Colon (tissue), 2 donors: Measurements from ENCODE around the gene FANCM.

Source experiments
- FAIRE-seq: peaks from 2 replicates; lab custom pipeline; 2012; peaks lifted over from hg19 to GRCh38; lab: Jason Lieb, UNC
- donor health status: control.
- donor health status: control.

Gene FANCM

DNA sequence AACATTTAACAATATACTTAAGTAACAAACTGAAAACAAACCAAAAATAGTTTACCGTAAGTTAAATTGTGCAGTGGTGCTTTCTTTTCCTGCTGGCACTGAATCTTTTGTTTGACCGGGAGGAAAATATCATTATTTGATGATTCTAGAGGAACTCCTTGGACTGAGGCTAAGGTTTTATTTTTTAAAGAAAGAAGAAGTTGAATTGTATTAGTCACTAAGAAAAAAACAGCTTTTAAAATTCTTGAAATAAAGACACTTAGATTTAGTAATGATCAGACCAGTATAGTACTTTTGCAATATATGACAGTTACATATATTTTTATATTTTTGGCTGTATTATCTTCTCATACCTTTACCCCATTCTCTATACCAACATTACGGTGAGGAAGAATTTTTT is 107.0 kb downstream of the FANCM start:
- no peak for FAIRE-seq

DNA sequence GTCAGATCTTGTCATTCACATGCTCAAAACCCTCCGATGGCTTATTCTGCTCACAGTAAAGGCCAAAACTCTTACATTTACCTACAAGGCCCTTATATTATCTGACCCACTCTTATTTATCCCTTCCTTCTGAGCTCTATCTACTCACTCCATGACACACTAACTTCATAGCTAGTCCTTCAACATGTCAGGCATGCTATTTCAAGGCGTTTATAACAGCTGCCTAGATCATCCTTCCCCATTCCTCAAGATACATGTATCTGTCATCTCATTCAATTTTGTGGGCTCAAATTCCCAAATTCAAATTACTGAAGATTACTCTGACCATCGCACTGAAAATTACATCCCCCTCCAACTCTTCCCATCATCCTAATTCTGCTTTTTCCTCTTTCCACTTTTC is 110.4 kb downstream of the FANCM start:
- no peak for FAIRE-seq

DNA sequence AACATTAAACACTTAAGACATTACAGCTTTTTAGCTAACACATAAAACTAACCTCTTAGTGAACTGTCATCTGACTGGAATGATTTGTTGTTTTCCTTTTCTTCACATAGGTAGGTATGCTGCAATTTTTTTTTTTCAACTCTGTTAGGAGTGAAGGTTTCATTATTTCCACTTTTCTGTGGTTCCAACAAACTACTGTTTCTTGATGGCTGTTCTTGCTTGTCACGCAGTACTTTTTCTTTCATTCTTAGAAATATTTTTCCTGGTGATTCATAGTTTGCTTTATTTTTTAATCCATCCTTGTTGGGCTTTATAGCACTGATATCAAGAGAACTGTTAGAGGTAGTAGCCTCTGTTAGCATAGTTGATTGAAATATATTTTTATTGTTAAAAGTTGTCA is 111.0 kb downstream of the FANCM start:
- FAIRE-seq: no peak

DNA sequence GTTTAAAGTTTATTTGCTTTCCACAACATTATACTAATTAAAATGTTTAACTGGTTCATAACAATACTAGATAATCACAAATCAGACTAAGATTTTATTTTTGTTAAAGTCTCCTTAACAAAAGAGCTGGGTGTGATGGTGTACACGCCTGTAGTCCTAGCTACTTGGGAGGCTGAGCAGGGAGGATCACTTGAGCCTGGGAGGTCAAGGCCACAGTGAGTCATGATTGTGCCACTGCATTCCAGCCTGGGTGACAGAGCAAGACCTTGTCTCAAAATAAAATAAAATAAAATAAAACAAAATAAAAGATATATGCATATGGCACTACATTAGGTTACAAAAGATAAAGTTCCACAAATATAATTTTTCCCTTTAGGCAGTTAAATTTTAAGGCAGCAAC is 111.7 kb downstream of the FANCM start:
- no peak for FAIRE-seq

DNA sequence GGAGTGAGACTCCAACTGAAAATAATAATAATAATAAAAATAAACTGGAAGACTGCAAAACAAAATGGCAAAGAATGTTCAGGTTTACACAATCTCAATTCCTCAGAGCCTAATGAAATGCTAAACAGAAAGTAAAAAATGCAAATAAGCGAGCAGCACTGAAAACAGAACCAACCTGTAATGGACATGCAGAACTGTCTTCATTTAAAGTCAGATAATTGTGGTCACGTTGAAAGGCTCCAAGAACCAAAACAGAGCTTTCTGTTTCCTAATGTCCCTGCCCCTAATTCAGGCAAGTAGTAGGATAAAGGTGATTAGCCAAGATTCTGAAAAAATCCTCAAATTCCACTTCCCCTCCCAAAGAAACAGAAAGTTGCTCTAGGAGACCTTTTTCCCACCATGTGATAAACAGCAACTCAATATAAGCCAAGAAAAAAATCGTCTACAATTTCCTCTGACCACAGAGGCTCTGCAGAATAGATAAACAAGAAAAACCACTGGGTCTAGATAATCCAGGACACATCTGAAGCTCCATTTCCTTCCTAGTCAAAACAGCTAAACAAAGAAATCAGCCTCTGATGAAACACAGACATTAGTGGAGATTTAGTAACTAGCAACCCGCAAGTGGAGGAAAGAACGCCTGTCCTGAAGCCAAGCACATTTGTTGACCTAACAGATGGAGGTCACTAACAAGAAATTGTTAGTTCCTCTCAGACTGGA is 114.3 kb downstream of the FANCM start:
- FAIRE-seq: no peak
